GM19193 (cell line): ENCODE measurements around the gene ZNF587B.
A peak's percentile ranks its signal among the peaks of the same experiment; 100 is the strongest.

Experiments used
- POLR2A ChIP-seq: IDR thresholded peaks from 4 replicates; pipeline ENCODE4 v1.6.1; 2011; ENCODE audit not compliant: insufficient read depth, insufficient read length; ENCODE audit errors: extremely low read depth

ZNF587B gene

GRCh38 chr19:57888560-57889231 lies 58.6 kb downstream of the ZNF587B start, which contains the start of gene ZNF814:
Gene ZNF814 (minus strand): TSS chr19:57889037. CDS start chr19:57888802, 235 bp downstream.
- peak; percentile 65 for TF ChIP-seq POLR2A
